Panc1 (cell line): ENCODE measurements around the gene NPM1. TPM values are rescaled to one million over a fixed set of nuclear protein-coding genes. Genes with fewer than 3 reads are reported as not detected.

ENCODE experiments used
- ATAC-seq: fragments of 200-7000 bp; cut with Tn5 transposase; 2 replicates; pipeline ENCODE4 v1.9.1; 2020; ENCODE audit warnings: mild to moderate bottlenecking, moderate library complexity
- Bru-seq: library from RNA; stranded (reverse); fragments of 400-500 nt; gene quantifications from one replicate; lab custom pipeline; 2021; lab: Mats Ljungman, UMichigan
- BruChase-seq, 2 experiments: library from RNA; stranded (reverse); fragments of 400-500 nt; gene quantifications; one replicate each; lab custom pipeline; 2021; lab: Mats Ljungman, UMichigan
- BruUV-seq: library from RNA; stranded (reverse); fragments of 400-500 nt; replicated peaks from 2 replicates; lab custom pipeline; 2021; lab: Mats Ljungman, UMichigan
- CTCF ChIA-PET: fragments of 300-600 bp; sonication (Branson Sonifier 250); formaldehyde crosslinking; loops from one replicate; lab custom pipeline; 2022; ENCODE audit warnings: antibody characterized with exemption; lab: Charles Lee
- POLR2A ChIA-PET: fragments of 300-600 bp; sonication (Branson Sonifier 250); formaldehyde crosslinking; loops from one replicate; lab custom pipeline; 2022; ENCODE audit warnings: antibody characterized with exemption; lab: Charles Lee
- DNase-seq: peaks from one replicate; pipeline ENCODE4 v3.0.0-alpha.2; 2010; ENCODE audit warnings: low read depth, low spot score
- H3K27ac ChIP-seq: 2 replicates; pipeline ENCODE4 v1.5.1; 2011; ENCODE audit warnings: mild to moderate bottlenecking, low read length, inconsistent platforms
- H3K27me3 ChIP-seq: fragments of 200-500 bp; sonication (Bioruptor generic); 2 replicates; pipeline ENCODE4 v1.6.0; 2014; ENCODE audit warnings: low read length, inconsistent platforms; ENCODE audit not compliant: control insufficient read depth, insufficient read depth
- H3K36me3 ChIP-seq: fragments of 200-500 bp; sonication (Bioruptor generic); 2 replicates; pipeline ENCODE4 v1.5.1; 2014; ENCODE audit warnings: inconsistent platforms, mild to moderate bottlenecking, low read length, moderate library complexity; ENCODE audit not compliant: control insufficient read depth, insufficient read depth
- H3K4me1 ChIP-seq: 2 replicates; pipeline ENCODE4 v1.5.1; 2011; ENCODE audit warnings: inconsistent platforms, mild to moderate bottlenecking, low read length, moderate library complexity; ENCODE audit not compliant: control insufficient read depth, insufficient read depth
- H3K4me3 ChIP-seq, 2 experiments: 2 replicates each; pipeline ENCODE4 v1.5.1; 2011 to 2012; ENCODE audit warnings: low read depth in 2 of 2, low read length in 2 of 2, mild to moderate bottlenecking in 2 of 2, inconsistent platforms in 1 of 2, moderate library complexity in 1 of 2
- H3K9me3 ChIP-seq: fragments of 200-500 bp; sonication (Bioruptor generic); 2 replicates; pipeline ENCODE4 v1.5.1; 2014; ENCODE audit warnings: low read depth, mild to moderate bottlenecking, inconsistent platforms, low read length, moderate library complexity; ENCODE audit not compliant: control insufficient read depth, insufficient read depth
- CTCF ChIP-seq: fragments of 450-650 bp; IDR thresholded peaks from 2 replicates; pipeline ENCODE4 v1.5.1; 2017; ENCODE audit warnings: mild to moderate bottlenecking
- POLR2AphosphoS5 ChIP-seq: IDR thresholded peaks from 2 replicates; pipeline ENCODE4 v1.6.1; 2012; ENCODE audit warnings: mild to moderate bottlenecking, low read depth, low read length, moderate library complexity
- SIN3A ChIP-seq: IDR thresholded peaks from 2 replicates; pipeline ENCODE4 v1.6.1; 2012; ENCODE audit warnings: low read depth, mild to moderate bottlenecking, low read length, moderate library complexity, borderline replicate concordance; ENCODE audit not compliant: insufficient read depth
- TCF7L2 ChIP-seq: IDR thresholded peaks from 2 replicates; pipeline ENCODE4 v1.6.1; 2011; ENCODE audit warnings: mild to moderate bottlenecking, low read depth, low read length, inconsistent platforms
- in situ Hi-C: cut with HindIII; loops from 2 replicates; pipeline ENCODE4 v1.10.0; 2016; ENCODE audit warnings: low sequenced_read_pairs, low pct_unique_long_range_greater_than_20kb
- intact Hi-C: fragments of 100-400 bp; cut with micrococcal nuclease; formaldehyde crosslinking; loops from one replicate; pipeline ENCODE4 v1.10.0; 2022; ENCODE audit not compliant: unreplicated experiment
- long read RNA-seq: library from polyadenylated mRNA; unstranded; transcript quantifications from one replicate; pipeline ENCODE4 v2.0.0, GENCODE V29; 2021; ENCODE audit not compliant: unreplicated experiment
- polyA plus RNA-seq: library from polyadenylated mRNA; unstranded; fragments of >200 nt; gene quantifications from one replicate; pipeline ENCODE4 v1.2.1, GENCODE V29; 2012; ENCODE audit warnings: missing spikeins; ENCODE audit not compliant: insufficient read length
- total RNA-seq: library from RNA; stranded (reverse); gene quantifications from one replicate; pipeline ENCODE4 v1.2.1, GENCODE V29; 2021; ENCODE audit not compliant: unreplicated experiment
- TF ChIP-seq, protein P1 (sequence below), 2 experiments: IDR thresholded peaks; 2 replicates each; pipeline ENCODE4 v1.6.1; 2011 to 2012; ENCODE audit warnings: low read depth in 2 of 2, control low read depth in 1 of 2, low read length in 1 of 2, mild to moderate bottlenecking in 1 of 2, moderate library complexity in 1 of 2; ENCODE audit not compliant: insufficient read depth in 1 of 2

Gene NPM1, protein sequence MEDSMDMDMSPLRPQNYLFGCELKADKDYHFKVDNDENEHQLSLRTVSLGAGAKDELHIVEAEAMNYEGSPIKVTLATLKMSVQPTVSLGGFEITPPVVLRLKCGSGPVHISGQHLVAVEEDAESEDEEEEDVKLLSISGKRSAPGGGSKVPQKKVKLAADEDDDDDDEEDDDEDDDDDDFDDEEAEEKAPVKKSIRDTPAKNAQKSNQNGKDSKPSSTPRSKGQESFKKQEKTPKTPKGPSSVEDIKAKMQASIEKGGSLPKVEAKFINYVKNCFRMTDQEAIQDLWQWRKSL
- 1,864 TPM for total RNA-seq
- polyA plus RNA-seq: 1,117 TPM
- percentile 100 among the genes with signal in this experiment for Bru-seq, nascent RNA
- percentile 99 among the genes with signal in this experiment for BruChase-seq, experiment 1, labeled RNA remaining after a 2-hour chase
- percentile 100 among the genes with signal in this experiment for BruChase-seq, experiment 2, labeled RNA remaining after a 6-hour chase
- long read RNA-seq, transcript NPM1-203 (10 exons, 1,598 nt): minor isoform, 138 of 1,244 reads
- long read RNA-seq, transcript NPM1-202 (10 exons, 1,237 nt): minor isoform, 21 of 1,244 reads
- long read RNA-seq, transcript NPM1-201 (11 exons, 1,758 nt): major isoform, 996 of 1,244 reads
- long read RNA-seq, partial matches to known transcripts: 55 of 1,244 reads
- long read RNA-seq, other reads (novel, unspliced or antisense): 34 of 1,244 reads

GRCh38 chr5:171387345-171387969, at the start of gene NPM1:
Gene NPM1 (plus strand): TSS chr5:171387849. CDS start chr5:171387949, 100 bp downstream.
- DNase-seq: peak; percentile 97
- peak within 1 kb of the TSS; percentile 99 for H3K27ac ChIP-seq
- H3K4me3 ChIP-seq: peak within 1 kb of the TSS; percentile 93 to 96
- peak; percentile 90 for ATAC-seq
- ChIA-PET POLR2A (interaction anchor here (0.5 to 1.1 kb wide), 6 partner anchors 12 to 1124 kb away, joined by 3 to 11 read pairs (median 4); no protein-coding TSS in a partner anchor), CTCF (no interaction called here)
- peaks cover 33% of the 10 kb centered on the region for H3K36me3 ChIP-seq
- intact Hi-C loops (no loop called here), in situ Hi-C loops (no loop called here)
- H3K27me3 ChIP-seq: no peaks in the 10 kb centered on the region
- no TSS peak for BruUV-seq
- no peaks in the 10 kb centered on the region for H3K9me3 ChIP-seq
- H3K4me1 ChIP-seq: peaks cover 16% of the 10 kb centered on the region
- TF ChIP-seq SIN3A (peak; percentile 31), POLR2AphosphoS5 (peak; percentile 99), CTCF (no peak), TCF7L2 (no peak)
- TF ChIP-seq, protein P1, sequence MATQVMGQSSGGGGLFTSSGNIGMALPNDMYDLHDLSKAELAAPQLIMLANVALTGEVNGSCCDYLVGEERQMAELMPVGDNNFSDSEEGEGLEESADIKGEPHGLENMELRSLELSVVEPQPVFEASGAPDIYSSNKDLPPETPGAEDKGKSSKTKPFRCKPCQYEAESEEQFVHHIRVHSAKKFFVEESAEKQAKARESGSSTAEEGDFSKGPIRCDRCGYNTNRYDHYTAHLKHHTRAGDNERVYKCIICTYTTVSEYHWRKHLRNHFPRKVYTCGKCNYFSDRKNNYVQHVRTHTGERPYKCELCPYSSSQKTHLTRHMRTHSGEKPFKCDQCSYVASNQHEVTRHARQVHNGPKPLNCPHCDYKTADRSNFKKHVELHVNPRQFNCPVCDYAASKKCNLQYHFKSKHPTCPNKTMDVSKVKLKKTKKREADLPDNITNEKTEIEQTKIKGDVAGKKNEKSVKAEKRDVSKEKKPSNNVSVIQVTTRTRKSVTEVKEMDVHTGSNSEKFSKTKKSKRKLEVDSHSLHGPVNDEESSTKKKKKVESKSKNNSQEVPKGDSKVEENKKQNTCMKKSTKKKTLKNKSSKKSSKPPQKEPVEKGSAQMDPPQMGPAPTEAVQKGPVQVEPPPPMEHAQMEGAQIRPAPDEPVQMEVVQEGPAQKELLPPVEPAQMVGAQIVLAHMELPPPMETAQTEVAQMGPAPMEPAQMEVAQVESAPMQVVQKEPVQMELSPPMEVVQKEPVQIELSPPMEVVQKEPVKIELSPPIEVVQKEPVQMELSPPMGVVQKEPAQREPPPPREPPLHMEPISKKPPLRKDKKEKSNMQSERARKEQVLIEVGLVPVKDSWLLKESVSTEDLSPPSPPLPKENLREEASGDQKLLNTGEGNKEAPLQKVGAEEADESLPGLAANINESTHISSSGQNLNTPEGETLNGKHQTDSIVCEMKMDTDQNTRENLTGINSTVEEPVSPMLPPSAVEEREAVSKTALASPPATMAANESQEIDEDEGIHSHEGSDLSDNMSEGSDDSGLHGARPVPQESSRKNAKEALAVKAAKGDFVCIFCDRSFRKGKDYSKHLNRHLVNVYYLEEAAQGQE (IDR thresholded peaks at IDR 0.05; ENCODE audit: insufficient read depth in 1 of 2, low read depth in 2 of 2, low read length in 1 of 2): peak in 1 of 2 experiments; percentile 70; a peak in 1 of 4 replicates

- intact Hi-C loops: loop anchor here (10.0 kb wide), 1 partner anchor 695 kb away; no protein-coding TSS in a partner anchor
Observed at GRCh38 chr5:171340042-171340441, 47.6 kb upstream of the NPM1 start.

More at GRCh38 chr5:171340042-171340441, 47.6 kb upstream of the NPM1 start:
- no peak for ATAC-seq
- H3K4me1 ChIP-seq: no peaks in the 10 kb centered on the region
- no peak for DNase-seq
- no peaks in the 10 kb centered on the region for H3K9me3 ChIP-seq
- BruUV-seq: no TSS peak
- POLR2A ChIA-PET: no interaction called here
- H3K27ac ChIP-seq: no peak overlapping the region
- in situ Hi-C loops: no loop called here
- peaks cover 11% of the 10 kb centered on the region for H3K27me3 ChIP-seq
- no peaks in the 10 kb centered on the region for H3K36me3 ChIP-seq
- H3K4me3 ChIP-seq: no peak overlapping the region
- CTCF ChIA-PET: no interaction called here
- TF ChIP-seq, protein P1 (IDR thresholded peaks at IDR 0.05; ENCODE audit: insufficient read depth in 1 of 2, low read depth in 2 of 2, low read length in 1 of 2): no peak
- TF ChIP-seq POLR2AphosphoS5 (no peak), CTCF (no peak), SIN3A (no peak), TCF7L2 (no peak)
